SH-SY5Y (cell line): Measurements from ENCODE around the gene SDHC.

Source experiments
- GATA2 ChIP-seq: IDR thresholded peaks from 2 replicates; pipeline ENCODE4 v1.6.1; 2011; ENCODE audit warnings: mild to moderate bottlenecking, low read depth, low read length
- GATA3 ChIP-seq: IDR thresholded peaks from 2 replicates; pipeline ENCODE4 v1.6.1; 2011; ENCODE audit warnings: low read depth, mild to moderate bottlenecking, low read length, moderate library complexity

DNA sequence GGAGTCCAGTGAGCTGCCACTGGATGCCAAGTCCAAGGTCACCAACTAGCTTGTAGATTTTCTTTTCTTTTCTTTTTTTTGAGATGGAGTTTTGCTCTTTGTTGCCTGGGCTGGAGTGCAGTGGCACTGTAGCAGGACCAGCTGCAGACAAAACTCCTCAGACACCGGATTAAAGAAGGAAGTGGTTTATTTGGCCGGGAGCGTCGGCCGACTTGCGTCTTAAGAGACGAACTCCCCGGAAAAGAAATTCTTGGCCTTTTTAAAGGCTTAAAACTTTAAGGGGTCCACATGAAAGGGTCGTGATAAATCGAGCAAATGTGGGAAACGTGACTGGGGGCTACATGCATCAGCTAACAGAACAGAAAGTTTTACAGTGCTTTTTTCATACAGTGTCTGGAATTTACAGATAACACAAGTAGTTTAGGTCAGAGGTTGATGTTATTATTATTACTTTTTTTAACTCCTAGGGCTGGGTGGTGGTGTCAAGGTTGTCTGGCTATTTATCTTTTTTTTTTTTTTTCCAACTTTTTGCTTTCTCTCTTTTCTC is 89.9 kb downstream of the SDHC start:
- TF ChIP-seq GATA2, result no peak
- TF ChIP-seq GATA3, result no peak
